Endodermal cell (in vitro differentiated cells): ENCODE measurements around the gene SLIT3. TPM values are rescaled to one million over a fixed set of nuclear protein-coding genes. Genes with fewer than 3 reads are reported as not detected.
"Not testable (repeated sequence)": the region's sequence is repeated elsewhere in the genome, so short reads cannot be mapped to it uniquely, and the experiment has no call there.

Experiments
- DNase-seq: peaks from one replicate; pipeline ENCODE4 v3.0.0-alpha.2; 2017
- H3K27ac ChIP-seq: 2 replicates; pipeline ENCODE4 v1.5.1; 2013; ENCODE audit warnings: mild to moderate bottlenecking, low read depth, low read length, moderate library complexity
- H3K27me3 ChIP-seq: 2 replicates; pipeline ENCODE4 v1.6.1; 2013; ENCODE audit warnings: mild to moderate bottlenecking, low read length, moderate library complexity; ENCODE audit not compliant: insufficient read depth, control insufficient read depth, poor library complexity, severe bottlenecking
- H3K36me3 ChIP-seq: 2 replicates; pipeline ENCODE4 v1.7.0; 2013; ENCODE audit warnings: mild to moderate bottlenecking, low read length, moderate library complexity; ENCODE audit not compliant: control insufficient read depth, insufficient read depth
- H3K4me1 ChIP-seq: one replicate; pipeline ENCODE4 v1.7.0; 2013; ENCODE audit warnings: low read length; ENCODE audit not compliant: control insufficient read depth, insufficient read depth
- H3K4me3 ChIP-seq: 2 replicates; pipeline ENCODE4 v1.5.1; 2013; ENCODE audit warnings: mild to moderate bottlenecking, low read length, moderate library complexity
- H3K9ac ChIP-seq: 2 replicates; pipeline ENCODE4 v1.6.1; 2013; ENCODE audit warnings: mild to moderate bottlenecking, low read length, moderate library complexity; ENCODE audit not compliant: poor library complexity, severe bottlenecking; ENCODE audit errors: extremely low read depth
- H3K9me3 ChIP-seq: 2 replicates; pipeline ENCODE4 v1.6.1; 2013; ENCODE audit warnings: mild to moderate bottlenecking, low read length, moderate library complexity; ENCODE audit not compliant: control insufficient read depth
- H3K27ac Mint-ChIP-seq: 2 replicates; pipeline ENCODE4 v1.8.0; 2020; ENCODE audit warnings: mixed read lengths
- H3K27me3 Mint-ChIP-seq: 2 replicates; pipeline ENCODE4 v1.8.0; 2021; ENCODE audit warnings: mild to moderate bottlenecking, mixed read lengths; ENCODE audit not compliant: insufficient read depth
- H3K36me3 Mint-ChIP-seq: 2 replicates; pipeline ENCODE4 v1.8.0; 2020; ENCODE audit warnings: low read depth, mixed read lengths
- H3K4me1 Mint-ChIP-seq: 2 replicates; pipeline ENCODE4 v1.8.0; 2020; ENCODE audit warnings: mixed read lengths
- H3K4me3 Mint-ChIP-seq: 2 replicates; pipeline ENCODE4 v1.8.0; 2020; ENCODE audit warnings: mild to moderate bottlenecking, moderate library complexity, mixed read lengths
- H3K9me3 Mint-ChIP-seq: 2 replicates; pipeline ENCODE4 v1.8.0; 2020; ENCODE audit warnings: mild to moderate bottlenecking, mixed read lengths
- WGBS, 2 experiments: methylation state at CpG; one replicate each; pipeline versions ENCODE4 v1.1.5 to v1.1.7; 2013; ENCODE audit warnings: missing lambda C conversion rate in 2 of 2, mixed read lengths in 1 of 2; ENCODE audit not compliant: insufficient coverage in 1 of 2, insufficient read length in 1 of 2; 5-methylcytosine and 5-hydroxymethylcytosine counted together
- total RNA-seq, 2 donors: library from RNA; stranded (reverse); fragmentation: NEBNext Ultra II Directional in 1 of 2; extraction: Animal tissue kit (Norgen Biotek cat#: 25700) in 1 of 2; gene quantifications; 2 replicates in 1 of 2; 3 replicates in 1 of 2; pipeline ENCODE4 v1.2.1, GENCODE V29; 2021
- TF ChIP-seq, protein P1 (sequence below): fragments of 200-600 bp; sonication (generic); conservative IDR thresholded peaks from 2 replicates; pipeline ENCODE4 v1.5.0; 2021; ENCODE audit warnings: antibody characterized with exemption, mild to moderate bottlenecking

The SLIT3 gene
- total RNA-seq, 2 donors from 2014 or later = 2.5 to 3.4 TPM

DNA sequence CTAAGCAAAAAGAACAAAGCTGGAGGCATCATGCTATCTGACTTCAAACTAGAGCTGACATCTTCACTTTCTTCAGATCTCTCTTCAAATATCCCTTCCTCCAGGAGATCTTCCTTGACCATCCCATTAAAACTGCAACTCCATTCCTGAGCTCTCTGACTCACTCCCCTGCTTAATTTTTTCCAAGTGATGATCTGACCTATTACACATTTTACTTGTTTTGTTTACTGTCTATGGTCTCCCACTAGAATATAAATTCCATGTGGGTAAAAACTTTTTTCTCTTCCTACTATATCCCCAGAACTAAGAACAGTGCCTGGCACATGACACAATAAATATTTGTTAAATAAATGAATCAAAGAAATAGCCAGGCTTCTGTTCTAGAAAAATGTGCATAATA lies 87.5 kb downstream of the SLIT3 start:
- H3K9ac ChIP-seq = no peak overlapping the region

GRCh38 chr5:169211761-169212160 lies 89.2 kb downstream of the SLIT3 start:
- H3K36me3 ChIP-seq, H3K4me3 Mint-ChIP-seq, H3K36me3 Mint-ChIP-seq, H3K27ac Mint-ChIP-seq, H3K9me3 ChIP-seq, H3K27ac ChIP-seq, H3K4me3 ChIP-seq, H3K27me3 Mint-ChIP-seq, H3K4me1 ChIP-seq, H3K4me1 Mint-ChIP-seq, H3K9ac ChIP-seq, DNase-seq: not testable (repeated sequence)
- WGBS, 2 experiments = 97 to 100% methylated on average over 1 to 3 of the region's 3 CpGs
- H3K9me3 Mint-ChIP-seq = peaks cover 10% of the 10 kb centered on the region
- H3K27me3 ChIP-seq = peaks cover 12% of the 10 kb centered on the region

More for the DNA sequence above, 87.5 kb downstream of the SLIT3 start:
- TF ChIP-seq, protein P1, sequence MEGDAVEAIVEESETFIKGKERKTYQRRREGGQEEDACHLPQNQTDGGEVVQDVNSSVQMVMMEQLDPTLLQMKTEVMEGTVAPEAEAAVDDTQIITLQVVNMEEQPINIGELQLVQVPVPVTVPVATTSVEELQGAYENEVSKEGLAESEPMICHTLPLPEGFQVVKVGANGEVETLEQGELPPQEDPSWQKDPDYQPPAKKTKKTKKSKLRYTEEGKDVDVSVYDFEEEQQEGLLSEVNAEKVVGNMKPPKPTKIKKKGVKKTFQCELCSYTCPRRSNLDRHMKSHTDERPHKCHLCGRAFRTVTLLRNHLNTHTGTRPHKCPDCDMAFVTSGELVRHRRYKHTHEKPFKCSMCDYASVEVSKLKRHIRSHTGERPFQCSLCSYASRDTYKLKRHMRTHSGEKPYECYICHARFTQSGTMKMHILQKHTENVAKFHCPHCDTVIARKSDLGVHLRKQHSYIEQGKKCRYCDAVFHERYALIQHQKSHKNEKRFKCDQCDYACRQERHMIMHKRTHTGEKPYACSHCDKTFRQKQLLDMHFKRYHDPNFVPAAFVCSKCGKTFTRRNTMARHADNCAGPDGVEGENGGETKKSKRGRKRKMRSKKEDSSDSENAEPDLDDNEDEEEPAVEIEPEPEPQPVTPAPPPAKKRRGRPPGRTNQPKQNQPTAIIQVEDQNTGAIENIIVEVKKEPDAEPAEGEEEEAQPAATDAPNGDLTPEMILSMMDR = no peak
- H3K27ac ChIP-seq = no peak overlapping the region
- peaks cover 19% of the 10 kb centered on the region for H3K4me1 ChIP-seq
- H3K4me3 Mint-ChIP-seq = no peak overlapping the region
- H3K27ac Mint-ChIP-seq = no peak overlapping the region
- H3K9me3 Mint-ChIP-seq = peaks cover 10% of the 10 kb centered on the region
- peaks cover 12% of the 10 kb centered on the region for H3K27me3 ChIP-seq
- H3K4me1 Mint-ChIP-seq = peaks cover 24% of the 10 kb centered on the region
- DNase-seq = no peak
- peaks cover 6% of the 10 kb centered on the region for H3K27me3 Mint-ChIP-seq
- no peaks in the 10 kb centered on the region for H3K9me3 ChIP-seq
- H3K36me3 Mint-ChIP-seq = no peaks in the 10 kb centered on the region
- H3K36me3 ChIP-seq = no peaks in the 10 kb centered on the region
- no peak overlapping the region for H3K4me3 ChIP-seq

- peaks cover 4% of the 10 kb centered on the region for H3K4me1 Mint-ChIP-seq
- peaks cover 12% of the 10 kb centered on the region for H3K9me3 Mint-ChIP-seq
- 91 to 94% methylated on average over 5 to 8 of the region's 8 CpGs for WGBS, 2 experiments
- Histone ChIP-seq H3K4me1 (peaks cover 5% of the 10 kb centered on the region), H3K9ac (no peak overlapping the region), H3K36me3 (no peaks in the 10 kb centered on the region), H3K27me3 (no peaks in the 10 kb centered on the region), H3K4me3 (no peak overlapping the region), H3K9me3 (peaks cover 9% of the 10 kb centered on the region), H3K27ac (no peak overlapping the region)
- no peak overlapping the region for H3K27ac Mint-ChIP-seq
- H3K4me3 Mint-ChIP-seq = no peak overlapping the region
- DNase-seq = no peak
- no peaks in the 10 kb centered on the region for H3K36me3 Mint-ChIP-seq
- TF ChIP-seq, protein P1 = no peak
- H3K27me3 Mint-ChIP-seq = peaks cover 8% of the 10 kb centered on the region
Measured at GRCh38 chr5:169204788-169205400, 96.0 kb downstream of the SLIT3 start.

GRCh38 chr5:169202969-169203368 lies 98.0 kb downstream of the SLIT3 start:
- Histone ChIP-seq H3K4me3 (no peak overlapping the region), H3K27me3 (no peaks in the 10 kb centered on the region), H3K36me3 (no peaks in the 10 kb centered on the region), H3K4me1 (peaks cover 5% of the 10 kb centered on the region), H3K27ac (no peak overlapping the region), H3K9me3 (peaks cover 9% of the 10 kb centered on the region), H3K9ac (no peak overlapping the region)
- Mint-ChIP-seq H3K4me1 (peaks cover 13% of the 10 kb centered on the region), H3K27me3 (peaks cover 8% of the 10 kb centered on the region), H3K36me3 (no peaks in the 10 kb centered on the region), H3K4me3 (no peak overlapping the region), H3K9me3 (peaks cover 9% of the 10 kb centered on the region), H3K27ac (no peak overlapping the region)
- TF ChIP-seq, protein P1 = no peak
- WGBS, 2 experiments = 89 to 92% methylated on average over 2 of the region's 3 CpGs
- DNase-seq = peak; percentile 19
